ENCODE results near the gene SLFN13. TPM values are rescaled to one million over a fixed set of nuclear protein-coding genes. Genes with fewer than 3 reads are reported as not detected.
A peak's percentile ranks its signal among the peaks of the same experiment; 100 is the strongest.

SLFN13 gene
- total and polyA plus RNA-seq, 9 of the 15 experiments (the other 6 are each of a cell fraction or from before 2014, with no cell fraction given) = 0.04 to 0.49 (median 0.17) TPM

DNA sequence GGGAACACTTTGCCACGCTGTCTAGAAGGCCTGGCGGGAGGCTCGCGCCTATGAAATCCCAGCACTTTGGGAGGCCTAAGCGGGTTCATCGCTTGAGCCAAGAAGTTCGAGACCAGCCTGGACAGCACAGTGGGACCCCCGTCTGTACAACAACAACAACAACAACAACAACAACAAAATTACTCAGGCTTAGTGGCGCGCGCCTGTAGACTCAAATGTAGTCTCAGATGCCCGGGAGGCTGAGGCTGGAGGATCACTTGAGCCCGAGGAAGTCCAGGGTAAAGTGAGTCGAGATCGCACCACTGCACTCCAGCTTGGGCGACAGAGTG lies 297 bp upstream of the SLFN13 start:
- ATAC-seq (no peak), DNase-seq (ENCODE audit: extremely low read depth in 1 of 4, low spot score in 3 of 4) (no peak), FAIRE-seq (no peak)
- no peak overlapping the region for H3K9ac ChIP-seq (ENCODE audit: insufficient read depth in 1 of 2, low read depth in 2 of 2, low read length in 2 of 2)
- no peaks in the 10 kb centered on the region for H3K9me3 ChIP-seq (replicated peaks; ENCODE audit: control insufficient read depth, insufficient read depth, low read depth, low read length)
- no TSS peak for BruUV-seq (replicated peaks)
- peak overlapping the region; percentile 65; the same call in 1 of the 2 replicates for H3K4me2 ChIP-seq (ENCODE audit: insufficient read depth, low read length)
- no peaks in the 10 kb centered on the region for H3K36me3 ChIP-seq (ENCODE audit: control insufficient read depth, insufficient read depth, low read length)
- peaks cover 13 to 14% of the 10 kb centered on the region in 2 experiments; a peak in 4 of 5 replicates for H3K27me3 ChIP-seq (ENCODE audit: control insufficient read depth in 2 of 2, insufficient read depth in 2 of 2, low read length in 2 of 2)
- H2AFZ ChIP-seq (ENCODE audit: low read depth, low read length) = peak overlapping the region; percentile 83; the same call in 1 of the 2 replicates
- CTCF ChIA-PET (ENCODE audit: low intra/inter-chr PET ratio) = no interaction called here
- intact Hi-C loops (cut with micrococcal nuclease) = no loop called here
- WGBS (ENCODE audit: insufficient coverage, low coverage, missing lambda C conversion rate) = 76% methylated on average over 8 of the region's 16 CpGs
- TF ChIP-seq ZBTB33 (CRISPR knock-in tag; IDR thresholded peaks at IDR 0.05) (0 out of 2 replicates have a peak, but pooled peaks have one; percentile 27), TRIM24 (IDR thresholded peaks at IDR 0.05) (no peak)
- no peaks in the 10 kb centered on the region for H3K79me2 ChIP-seq (ENCODE audit: control insufficient read depth, insufficient read depth, low read length)
- H4K20me1 ChIP-seq (replicated peaks; ENCODE audit: control insufficient read depth, insufficient read depth, low read length) = no peaks in the 10 kb centered on the region
- no peaks in the 10 kb centered on the region for H3K9me1 ChIP-seq (ENCODE audit: control insufficient read depth, insufficient read depth, low read length)
- in situ Hi-C loops (cut with MboI) = no loop called here
- no peak overlapping the region for H3K27ac ChIP-seq (ENCODE audit: extremely low read depth, low read depth, low read length)
- POLR2A ChIA-PET = interaction anchor here (0.9 to 1.0 kb wide), 2 partner anchors 15 to 24 kb away, joined by 3 read pairs; no protein-coding TSS in a partner anchor
- no peak overlapping the region for H3K4me3 ChIP-seq
- H3K4me1 ChIP-seq (replicated peaks in 1 of 2; ENCODE audit: control insufficient read depth in 2 of 2, insufficient read depth in 2 of 2, low read length in 2 of 2) = peaks cover 0 to 13% of the 10 kb centered on the region in 2 experiments; a peak in 2 of 5 replicates

DNA sequence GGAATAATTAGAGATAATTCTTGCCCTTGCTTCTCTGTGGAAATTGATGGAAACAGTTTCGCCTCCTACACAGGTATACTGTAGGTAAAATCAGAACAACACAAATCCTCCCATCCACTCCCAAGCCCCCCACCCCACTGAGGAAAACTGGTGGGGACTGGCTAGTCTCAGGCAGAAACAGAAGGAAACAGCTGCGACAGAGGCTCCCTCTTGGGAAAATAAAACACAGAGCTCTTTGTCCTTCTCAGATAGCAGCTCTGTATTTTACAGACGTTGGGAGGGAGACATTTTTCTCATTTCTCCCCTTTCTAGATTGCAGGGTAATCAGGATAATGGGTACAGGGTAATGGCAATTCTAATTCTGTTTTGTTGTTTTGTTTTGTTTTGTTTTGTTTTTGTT lies 1.1 kb downstream of the SLFN13 start:
- Histone ChIP-seq H3K9me1 (ENCODE audit: control insufficient read depth, insufficient read depth, low read length) (no peaks in the 10 kb centered on the region), H3K27ac (ENCODE audit: extremely low read depth, low read depth, low read length) (no peak overlapping the region), H4K20me1 (replicated peaks; ENCODE audit: control insufficient read depth, insufficient read depth, low read length) (no peaks in the 10 kb centered on the region), H3K4me2 (ENCODE audit: insufficient read depth, low read length) (peak overlapping the region; percentile 17; the same call in 1 of the 2 replicates), H3K4me1 (replicated peaks in 1 of 2; ENCODE audit: control insufficient read depth in 2 of 2, insufficient read depth in 2 of 2, low read length in 2 of 2) (peaks cover 0 to 13% of the 10 kb centered on the region in 2 experiments; a peak in 2 of 5 replicates), H3K27me3 (ENCODE audit: control insufficient read depth in 2 of 2, insufficient read depth in 2 of 2, low read length in 2 of 2) (peaks cover 13 to 19% of the 10 kb centered on the region in 2 experiments; a peak in 4 of 5 replicates), H3K36me3 (ENCODE audit: control insufficient read depth, insufficient read depth, low read length) (no peaks in the 10 kb centered on the region), H2AFZ (ENCODE audit: low read depth, low read length) (peak overlapping the region; percentile 54; the same call in 1 of the 2 replicates), H3K9ac (ENCODE audit: insufficient read depth in 1 of 2, low read depth in 2 of 2, low read length in 2 of 2) (no peak overlapping the region), H3K4me3 (no peak overlapping the region), H3K9me3 (replicated peaks; ENCODE audit: control insufficient read depth, insufficient read depth, low read depth, low read length) (no peaks in the 10 kb centered on the region), H3K79me2 (ENCODE audit: control insufficient read depth, insufficient read depth, low read length) (no peaks in the 10 kb centered on the region)
- DNase-seq (ENCODE audit: extremely low read depth in 1 of 4, low spot score in 3 of 4) = no peak
- intact Hi-C loops (cut with micrococcal nuclease) = no loop called here
- CTCF ChIA-PET (ENCODE audit: low intra/inter-chr PET ratio) = no interaction called here
- in situ Hi-C loops (cut with MboI) = no loop called here
- BruUV-seq (replicated peaks) = no TSS peak
- WGBS (ENCODE audit: insufficient coverage, low coverage, missing lambda C conversion rate) = 21% methylated on average over 3 of the region's 3 CpGs
- peak; percentile 15 for FAIRE-seq
- ATAC-seq = no peak
- POLR2A ChIA-PET = interaction anchor here (0.6 kb wide), 1 partner anchor 401 kb away, joined by 3 read pairs; no protein-coding TSS in a partner anchor
- TF ChIP-seq FIP1L1 (IDR thresholded peaks at IDR 0.05; ENCODE audit: low read depth, low read length, poor library complexity, severe bottlenecking) (no peak), MBD2 (IDR thresholded peaks at IDR 0.05; ENCODE audit: borderline replicate concordance, low read depth) (no peak), ZBTB8A (IDR thresholded peaks at IDR 0.05; ENCODE audit: partially characterized antibody) (no peak), XRCC5 (IDR thresholded peaks at IDR 0.05; ENCODE audit: low read depth, low read length) (no peak), TRIM25 (IDR thresholded peaks at IDR 0.05; ENCODE audit: borderline replicate concordance) (no peak), TCF15 (CRISPR knock-in tag; IDR thresholded peaks at IDR 0.05) (no peak), PYGO2 (tag; IDR thresholded peaks at IDR 0.05) (no peak), ZBED1 (IDR thresholded peaks at IDR 0.05) (no peak), ZNF584 (CRISPR knock-in tag; IDR thresholded peaks at IDR 0.05; ENCODE audit: low read depth) (no peak), SMAD1 (IDR thresholded peaks at IDR 0.05; ENCODE audit: low read depth, low read length, partially characterized antibody) (no peak), ZNF717 (CRISPR knock-in tag; IDR thresholded peaks at IDR 0.05) (no peak)

All from K562 (cell line).